H1 (cell line): ENCODE measurements around the gene SLC22A13. TPM values are rescaled to one million over a fixed set of nuclear protein-coding genes. Genes with fewer than 3 reads are reported as not detected.

Experiments used
- CTCF ChIA-PET: fragments of 300-600 bp; sonication (Branson Sonifier 250); formaldehyde crosslinking; loops from one replicate; lab custom pipeline; 2021; ENCODE audit not compliant: partially characterized antibody; lab: Charles Lee
- POLR2A ChIA-PET: fragments of 300-600 bp; sonication (Branson Sonifier 250); formaldehyde crosslinking; loops from one replicate; lab custom pipeline; 2021; ENCODE audit warnings: inconsistent platforms; ENCODE audit not compliant: partially characterized antibody; lab: Charles Lee
- DNase-seq, 2 experiments: peaks; one replicate each; pipeline versions ENCODE4 v3.0.0 to v3.0.0-alpha.2; 2010 to 2022; ENCODE audit warnings: low spot score in 2 of 2, low read depth in 1 of 2, mixed read lengths in 1 of 2
- FAIRE-seq: peaks from 2 replicates; lab custom pipeline; 2011; peaks lifted over from hg19 to GRCh38; lab: Jason Lieb, UNC
- H2AFZ ChIP-seq: 2 replicates; pipeline ENCODE4 v1.8.1; 2012; ENCODE audit warnings: low read length, inconsistent platforms
- H2AK5ac ChIP-seq: 2 replicates; pipeline ENCODE4 v1.6.1; 2013; ENCODE audit warnings: low read depth, low read length
- H2BK120ac ChIP-seq: replicated peaks from 2 replicates; pipeline ENCODE3; 2013; ENCODE audit warnings: low read depth, low read length, inconsistent platforms
- H2BK12ac ChIP-seq: 2 replicates; pipeline ENCODE4 v1.6.1; 2013; ENCODE audit warnings: low read depth, low read length
- H2BK15ac ChIP-seq: 2 replicates; pipeline ENCODE4 v1.6.1; 2013; ENCODE audit warnings: low read length
- H2BK20ac ChIP-seq: 2 replicates; pipeline ENCODE4 v1.6.1; 2013; ENCODE audit warnings: low read length
- H2BK5ac ChIP-seq: 2 replicates; pipeline ENCODE4 v1.6.1; 2013; ENCODE audit warnings: low read depth, low read length
- H3K14ac ChIP-seq: 2 replicates; pipeline ENCODE4 v1.6.1; 2013; ENCODE audit warnings: inconsistent platforms; ENCODE audit not compliant: insufficient read length
- H3K18ac ChIP-seq: 2 replicates; pipeline ENCODE4 v1.6.1; 2013; ENCODE audit warnings: low read length; ENCODE audit errors: extremely low read depth
- H3K23ac ChIP-seq: 2 replicates; pipeline ENCODE4 v1.6.1; 2013; ENCODE audit warnings: inconsistent platforms; ENCODE audit not compliant: insufficient read length
- H3K23me2 ChIP-seq: 2 replicates; pipeline ENCODE4 v1.6.1; 2013; ENCODE audit warnings: low read depth, low read length
- H3K27ac ChIP-seq: 2 replicates; pipeline ENCODE4 v1.6.1; 2011; ENCODE audit warnings: low read depth, low read length, inconsistent platforms
- H3K27me3 ChIP-seq, 4 experiments: replicated peaks in 1 of 4; 1 replicate in 1 of 4; 2 replicates in 3 of 4; pipeline versions ENCODE4 v1.6.1 to v1.8.1; 2011 to 2013; ENCODE audit warnings: low read length in 3 of 4, mild to moderate bottlenecking in 3 of 4, inconsistent platforms in 2 of 4, mixed read lengths in 2 of 4, moderate library complexity in 1 of 4; ENCODE audit not compliant: control insufficient read depth in 3 of 4, insufficient read depth in 3 of 4; ENCODE audit errors: extremely low read depth in 1 of 4
- H3K36me3 ChIP-seq, 4 experiments: 2 replicates each; pipeline versions ENCODE4 v1.6.1 to v1.8.1; 2011 to 2013; ENCODE audit warnings: mild to moderate bottlenecking in 4 of 4, low read length in 3 of 4, moderate library complexity in 2 of 4, control low read depth in 1 of 4, inconsistent platforms in 1 of 4; ENCODE audit not compliant: insufficient read depth in 4 of 4, control insufficient read depth in 2 of 4
- H3K4ac ChIP-seq: replicated peaks from 2 replicates; pipeline ENCODE3; 2013; ENCODE audit warnings: low read length, low read depth, mixed read lengths, inconsistent platforms; ENCODE audit not compliant: insufficient read length
- H3K4me1 ChIP-seq, 4 experiments: replicated peaks in 1 of 4; 1 replicate in 1 of 4; 2 replicates in 3 of 4; pipeline versions ENCODE4 v1.6.1 to v1.8.1; 2011 to 2013; ENCODE audit warnings: low read length in 3 of 4, inconsistent platforms in 2 of 4, mixed read lengths in 1 of 4; ENCODE audit not compliant: insufficient read depth in 4 of 4, control insufficient read depth in 3 of 4
- H3K4me2 ChIP-seq, 2 experiments: 2 replicates each; pipeline versions ENCODE4 v1.6.1 to v1.8.1; 2011 to 2013; ENCODE audit warnings: low read depth in 2 of 2, low read length in 2 of 2, control low read depth in 1 of 2, inconsistent platforms in 1 of 2, mild to moderate bottlenecking in 1 of 2; ENCODE audit not compliant: insufficient read depth in 1 of 2
- H3K4me3 ChIP-seq, 4 experiments: fragments of 200-600, 300-600 bp in 1 of 4; sonication (generic), shearing (Covaris generic), sonication (Bioruptor Twin) in 1 of 4; 2 replicates each; pipeline versions ENCODE4 v1.5.1 to v1.8.1; 2011 to 2016; ENCODE audit warnings: low read length in 4 of 4, low read depth in 3 of 4, control low read depth in 2 of 4, inconsistent platforms in 2 of 4, mild to moderate bottlenecking in 2 of 4, mixed read lengths in 1 of 4, moderate library complexity in 1 of 4; ENCODE audit not compliant: insufficient read depth in 2 of 4; ENCODE audit errors: extremely low read depth in 1 of 4
- H3K56ac ChIP-seq: replicated peaks from 2 replicates; pipeline ENCODE3; 2013; ENCODE audit warnings: low read depth, mild to moderate bottlenecking, mixed read lengths, low read length, inconsistent platforms; ENCODE audit not compliant: insufficient read length
- H3K79me1 ChIP-seq: 2 replicates; pipeline ENCODE4 v1.6.1; 2013; ENCODE audit warnings: low read depth, low read length, control low read depth
- H3K79me2 ChIP-seq, 2 experiments: 2 replicates each; pipeline versions ENCODE4 v1.6.1 to v1.8.1; 2012 to 2013; ENCODE audit warnings: low read length in 2 of 2, mild to moderate bottlenecking in 2 of 2, inconsistent platforms in 1 of 2; ENCODE audit not compliant: insufficient read depth in 2 of 2, control insufficient read depth in 1 of 2
- H3K9ac ChIP-seq, 4 experiments: replicated peaks in 1 of 4; 1 replicate in 1 of 4; 2 replicates in 3 of 4; pipeline versions ENCODE4 v1.6.1 to v1.8.1; 2011 to 2013; ENCODE audit warnings: low read depth in 3 of 4, low read length in 3 of 4, control low read depth in 2 of 4, mild to moderate bottlenecking in 2 of 4, moderate library complexity in 2 of 4, inconsistent platforms in 1 of 4; ENCODE audit errors: extremely low read depth in 1 of 4
- H3K9me3 ChIP-seq, 2 experiments: 2 replicates each; pipeline versions ENCODE4 v1.6.1 to v1.8.1; 2012 to 2013; ENCODE audit warnings: mild to moderate bottlenecking in 2 of 2, moderate library complexity in 2 of 2, control low read depth in 1 of 2, inconsistent platforms in 1 of 2, low read depth in 1 of 2, low read length in 1 of 2, mixed read lengths in 1 of 2; ENCODE audit not compliant: insufficient read depth in 2 of 2
- H4K20me1 ChIP-seq, 2 experiments: replicated peaks in 1 of 2; 2 replicates each; pipeline versions ENCODE3 to v1.8.1; 2011 to 2013; ENCODE audit warnings: inconsistent platforms in 2 of 2, low read length in 2 of 2, mild to moderate bottlenecking in 1 of 2; ENCODE audit not compliant: insufficient read depth in 2 of 2, control insufficient read depth in 1 of 2
- H4K5ac ChIP-seq: 2 replicates; pipeline ENCODE4 v1.6.1; 2013; ENCODE audit warnings: low read length, low read depth, mixed read lengths, inconsistent platforms; ENCODE audit not compliant: insufficient read length
- H4K8ac ChIP-seq: 2 replicates; pipeline ENCODE4 v1.8.0; 2013; ENCODE audit warnings: mild to moderate bottlenecking, moderate library complexity, low read length, inconsistent platforms; ENCODE audit not compliant: insufficient read depth; ENCODE audit errors: extremely low read depth
- H4K91ac ChIP-seq: replicated peaks from 2 replicates; pipeline ENCODE3; 2013; ENCODE audit warnings: low read length, mixed read lengths, inconsistent platforms; ENCODE audit not compliant: insufficient read length
- ATF2 ChIP-seq: IDR thresholded peaks from 2 replicates; pipeline ENCODE4 v1.6.1; 2012; ENCODE audit warnings: low read length, inconsistent platforms
- EGR1 ChIP-seq: IDR thresholded peaks from 2 replicates; pipeline ENCODE4 v1.6.1; 2011; ENCODE audit warnings: low read depth, low read length, borderline replicate concordance
- EP300 ChIP-seq, 2 experiments: IDR thresholded peaks; 1 replicate in 1 of 2; 2 replicates in 1 of 2; pipeline ENCODE4 v1.6.1; 2011 to 2012; ENCODE audit warnings: low read depth in 2 of 2, low read length in 2 of 2, mild to moderate bottlenecking in 2 of 2, borderline replicate concordance in 1 of 2, inconsistent platforms in 1 of 2, moderate library complexity in 1 of 2
- GABPA ChIP-seq: IDR thresholded peaks from 2 replicates; pipeline ENCODE4 v1.6.1; 2011; ENCODE audit warnings: mild to moderate bottlenecking, low read length, moderate library complexity, borderline replicate concordance; ENCODE audit not compliant: insufficient read depth
- JUN ChIP-seq: IDR thresholded peaks from 2 replicates; pipeline ENCODE4 v1.6.1; 2011; ENCODE audit warnings: low read depth, mild to moderate bottlenecking, improper control_type of control experiment, low read length
- RFX5 ChIP-seq: IDR thresholded peaks from 2 replicates; pipeline ENCODE4 v1.6.1; 2011; ENCODE audit warnings: low read depth, low read length, improper control_type of control experiment, borderline replicate concordance
- RXRA ChIP-seq: IDR thresholded peaks from 2 replicates; pipeline ENCODE4 v1.6.1; 2011; ENCODE audit warnings: low read depth, mild to moderate bottlenecking, low read length, moderate library complexity; ENCODE audit not compliant: insufficient read depth
- SAP30 ChIP-seq: fragments of 300-600 bp; sonication (generic); IDR thresholded peaks from 2 replicates; pipeline ENCODE4 v1.7.1; 2012; ENCODE audit warnings: low read length, moderate library complexity, mild to moderate bottlenecking, inconsistent platforms; ENCODE audit not compliant: insufficient read depth, insufficient replicate concordance
- SUZ12 ChIP-seq: fragments of 200-600 bp; sonication (generic); IDR thresholded peaks from 2 replicates; pipeline ENCODE4 v1.6.1; 2012; ENCODE audit warnings: mild to moderate bottlenecking, inconsistent platforms, low read length, moderate library complexity, mixed read lengths
- TEAD4 ChIP-seq: IDR thresholded peaks from 2 replicates; pipeline ENCODE4 v1.6.1; 2012; ENCODE audit warnings: low read depth, low read length, inconsistent platforms, mixed read lengths
- WGBS, 2 experiments: shearing (Covaris generic) in 1 of 2; methylation state at CpG; one replicate each; pipeline versions ENCODE4 v1.1.6 to v1.1.7; 2013 to 2015; ENCODE audit warnings: low lambda C conversion rate in 2 of 2, mixed read lengths in 2 of 2, inconsistent platforms in 1 of 2, low coverage in 1 of 2, missing lambda C conversion rate in 1 of 2; ENCODE audit not compliant: insufficient replicate concordance in 2 of 2, insufficient coverage in 1 of 2, insufficient read length in 1 of 2; ENCODE audit errors: extremely low coverage in 1 of 2, missing lambda C conversion rate in 1 of 2; 5-methylcytosine and 5-hydroxymethylcytosine counted together
- polyA plus RNA-seq, 7 experiments: library from polyadenylated mRNA; depleted of rRNA in 3 of 7; stranded (reverse) in 5 of 7; unstranded in 2 of 7; fragments of >200 nt in 5 of 7; fragments of 200-250 nt in 2 of 7; gene quantifications; 1 replicate in 5 of 7; 2 replicates in 1 of 7; 4 replicates in 1 of 7; pipeline versions ENCODE4 v1.2.1 to v1.2.3, GENCODE V29; 2011 to 2013; ENCODE audit warnings: missing spikeins in 2 of 7, mixed read lengths in 2 of 7
- total RNA-seq: library from RNA; stranded (reverse); fragmentation: NEBNext Ultra II Directional; extraction: Animal tissue kit (Norgen Biotek cat#: 25700); gene quantifications from 2 replicates; pipeline ENCODE4 v1.2.1, GENCODE V29; 2021

SLC22A13 gene
- total and polyA plus RNA-seq, 2 of the 8 experiments (the other 6 are each of a cell fraction or from before 2014, with no cell fraction given), result 0.05 to 0.41 TPM

- Histone ChIP-seq H2BK120ac (no peak overlapping the region), H2BK20ac (no peak overlapping the region), H3K27ac (no peak overlapping the region), H4K5ac (no peak overlapping the region), H2BK12ac (no peak overlapping the region), H4K91ac (no peak overlapping the region), H3K9ac (no peak overlapping the region), H3K4me1 (peaks cover 0 to 4% (median 0%) of the 10 kb centered on the region in 4 experiments; a peak in 2 of 7 replicates), H3K18ac (no peak overlapping the region; the same call in 1 of the 2 replicates), H2BK15ac (no peak overlapping the region), H2AK5ac (no peak overlapping the region), H3K79me2 (no peaks in the 10 kb centered on the region), H2AFZ (peak overlapping the region; percentile 95; the same call in 1 of the 2 replicates), H3K14ac (no peak overlapping the region), H3K23ac (no peak overlapping the region), H3K36me3 (no peaks in the 10 kb centered on the region), H3K79me1 (no peaks in the 10 kb centered on the region), H2BK5ac (no peak overlapping the region), H3K4ac (no peak overlapping the region), H3K56ac (no peak overlapping the region), H3K27me3 (no peaks in the 10 kb centered on the region), H3K4me2 (no peak overlapping the region), H3K4me3 (no peak overlapping the region), H4K20me1 (no peaks in the 10 kb centered on the region), H3K9me3 (no peaks in the 10 kb centered on the region), H4K8ac (peak overlapping the region; percentile 31; the same call in 1 of the 2 replicates), H3K23me2 (no peaks in the 10 kb centered on the region)
- CTCF ChIA-PET, result interaction anchor here (1.0 to 3.4 kb wide), 5 partner anchors 10 to 142 kb away, joined by 3 to 22 read pairs (median 6); partner anchors contain the start of gene XYLB
- peak in 1 of 2 experiments; percentile 41 for DNase-seq
- no peak for FAIRE-seq
- WGBS, 2 experiments, result 90% methylated on average over 5 of the region's 5 CpGs; no CpG with 5 or more reads in 1 of the 2 experiments
- POLR2A ChIA-PET, result no interaction called here
- TF ChIP-seq RFX5, result 0 out of 2 replicates have a peak, but pooled peaks have one; percentile 32
- TF ChIP-seq JUN, result 0 out of 2 replicates have a peak, but pooled peaks have one; percentile 1
- TF ChIP-seq TEAD4, result no peak
- TF ChIP-seq SAP30, result no peak
- TF ChIP-seq GABPA, result no peak
- TF ChIP-seq EP300 (IDR thresholded peaks at IDR 0.05; ENCODE audit: borderline replicate concordance in 1 of 2, low read depth in 2 of 2, low read length in 2 of 2), result no peak
- no peak for TF ChIP-seq EGR1
- TF ChIP-seq ATF2, result no peak
- TF ChIP-seq SUZ12, result no peak
- TF ChIP-seq RXRA, result no peak
These were observed 49.3 kb downstream of the SLC22A13 start for GRCh38 chr3:38314764-38315487.
